PC-3 (cell line): Measurements from ENCODE around the gene DNAJA1. TPM values are rescaled to one million over a fixed set of nuclear protein-coding genes. Genes with fewer than 3 reads are reported as not detected.

Experiments
- ATAC-seq: fragments of 200-7000 bp; cut with Tn5 transposase; 2 replicates; pipeline ENCODE4 v1.9.1; 2020; ENCODE audit warnings: mild to moderate bottlenecking, moderate library complexity
- BruUV-seq: library from RNA; stranded (reverse); fragments of 400-500 nt; replicated peaks from 2 replicates; lab custom pipeline; 2021; lab: Mats Ljungman, UMichigan
- CTCF ChIA-PET: fragments of 300-600 bp; sonication (Branson Sonifier 250); formaldehyde crosslinking; loops from one replicate; lab custom pipeline; 2022; ENCODE audit warnings: antibody characterized with exemption; lab: Charles Lee
- POLR2A ChIA-PET: fragments of 300-600 bp; sonication (Branson Sonifier 250); formaldehyde crosslinking; loops from one replicate; lab custom pipeline; 2022; ENCODE audit warnings: antibody characterized with exemption; ENCODE audit not compliant: unreplicated experiment; lab: Charles Lee
- DNase-seq: peaks from one replicate; pipeline ENCODE4 v3.0.0-alpha.2; 2015
- H2AFZ ChIP-seq: fragments of 300-600 bp; sonication (generic); 2 replicates; pipeline ENCODE4 v1.6.0; 2016; ENCODE audit warnings: antibody characterized with exemption, low read length
- H3F3A ChIP-seq: fragments of 300-600 bp; sonication (generic); one replicate; pipeline ENCODE4 v1.6.0; 2017; ENCODE audit warnings: antibody characterized with exemption, low read length, control low read depth, mild to moderate bottlenecking; ENCODE audit not compliant: unreplicated experiment
- H3K27ac ChIP-seq: fragments of 300-600 bp; sonication (generic); 2 replicates; pipeline ENCODE4 v1.5.1; 2016; ENCODE audit warnings: mild to moderate bottlenecking, low read length
- H3K27me3 ChIP-seq: fragments of 300-600 bp; sonication (generic); 2 replicates; pipeline ENCODE4 v1.6.1; 2016; ENCODE audit warnings: low read length, mixed read lengths
- H3K36me3 ChIP-seq: fragments of 300-600 bp; sonication (generic); 2 replicates; pipeline ENCODE4 v1.6.1; 2016; ENCODE audit warnings: low read depth, mixed run types, low read length, mixed read lengths
- H3K4me1 ChIP-seq: fragments of 300-600 bp; sonication (generic); 2 replicates; pipeline ENCODE4 v1.5.1; 2016; ENCODE audit warnings: low read length; ENCODE audit not compliant: insufficient read depth
- H3K4me2 ChIP-seq: fragments of 300-600 bp; sonication (generic); 2 replicates; pipeline ENCODE4 v1.6.0; 2016; ENCODE audit warnings: low read length
- H3K4me3 ChIP-seq: fragments of 300-600 bp; sonication (generic); 2 replicates; pipeline ENCODE4 v1.5.1; 2016; ENCODE audit warnings: mild to moderate bottlenecking, low read length, mixed read lengths
- H3K79me2 ChIP-seq: fragments of 300-600 bp; sonication (generic); 2 replicates; pipeline ENCODE4 v1.6.1; 2017; ENCODE audit warnings: low read length, mixed read lengths
- H3K9ac ChIP-seq: fragments of 300-600 bp; sonication (generic); 2 replicates; pipeline ENCODE4 v1.6.0; 2016; ENCODE audit warnings: mild to moderate bottlenecking, low read length
- H3K9me2 ChIP-seq: fragments of 300-600 bp; sonication (generic); replicated peaks from 2 replicates; pipeline ENCODE4 v1.6.1; 2016; ENCODE audit warnings: mixed run types, low read length, mixed read lengths
- H3K9me3 ChIP-seq: fragments of 300-600 bp; sonication (generic); 2 replicates; pipeline ENCODE4 v1.6.1; 2016; ENCODE audit warnings: low read length, mixed read lengths
- H4K20me1 ChIP-seq: fragments of 300-600 bp; sonication (generic); 2 replicates; pipeline ENCODE4 v1.6.1; 2016; ENCODE audit warnings: low read length, mixed read lengths
- EZH2 ChIP-seq: fragments of 300-600 bp; sonication (generic); IDR thresholded peaks from one replicate; pipeline ENCODE4 v1.6.1; 2017; ENCODE audit warnings: antibody characterized with exemption, mild to moderate bottlenecking, low read length; ENCODE audit not compliant: unreplicated experiment
- EZH2phosphoT487 ChIP-seq: fragments of 300-600 bp; sonication (generic); IDR thresholded peaks from 2 replicates; pipeline ENCODE4 v1.6.1; 2018; ENCODE audit warnings: mild to moderate bottlenecking, antibody characterized with exemption, low read length, borderline replicate concordance
- intact Hi-C: fragments of 100-400 bp; cut with micrococcal nuclease; formaldehyde crosslinking; loops from 2 replicates; pipeline ENCODE4 v1.9.0; 2023
- total RNA-seq: library from RNA; depleted of rRNA; stranded (reverse); fragments of >200 nt; gene quantifications from 2 replicates; pipeline ENCODE4 v1.2.3, GENCODE V29; 2014
- TF ChIP-seq, protein P1 (sequence below): fragments of 300-600 bp; sonication (generic); conservative IDR thresholded peaks from 2 replicates; pipeline ENCODE4 v1.5.1; 2017; ENCODE audit warnings: antibody characterized with exemption, low read depth, mild to moderate bottlenecking, low read length

DNAJA1 gene
- total RNA-seq, 1 experiment from 2014 or later, result 109 TPM

DNA sequence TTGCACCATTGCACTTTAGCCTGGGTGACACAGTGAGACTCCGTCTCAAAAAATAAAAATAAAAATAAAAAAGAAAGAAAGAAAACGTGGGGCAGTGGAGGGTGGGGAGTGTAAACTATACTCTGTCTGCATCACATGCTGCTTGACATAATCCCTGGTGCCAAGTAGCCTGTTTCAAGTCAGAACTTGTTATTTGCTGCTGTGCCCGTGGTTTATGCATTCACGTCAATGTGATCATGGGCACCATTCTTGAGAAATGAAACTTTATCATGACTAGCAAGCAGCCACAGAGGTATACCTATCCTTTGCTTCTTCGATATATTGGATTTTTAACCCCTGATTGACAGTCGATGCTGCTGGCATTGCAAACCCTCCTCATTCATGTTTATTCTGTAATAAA is 55.5 kb downstream of the DNAJA1 start:
- H3K4me1 ChIP-seq, result peaks cover 11% of the 10 kb centered on the region
- H3K4me3 ChIP-seq, result no peak overlapping the region; the same call in 1 of the 2 replicates
- no peaks in the 10 kb centered on the region for H3K27me3 ChIP-seq
- H4K20me1 ChIP-seq, result no peaks in the 10 kb centered on the region
- BruUV-seq, result no TSS peak
- ATAC-seq (no peak), DNase-seq (no peak)
- TF ChIP-seq, protein P1, sequence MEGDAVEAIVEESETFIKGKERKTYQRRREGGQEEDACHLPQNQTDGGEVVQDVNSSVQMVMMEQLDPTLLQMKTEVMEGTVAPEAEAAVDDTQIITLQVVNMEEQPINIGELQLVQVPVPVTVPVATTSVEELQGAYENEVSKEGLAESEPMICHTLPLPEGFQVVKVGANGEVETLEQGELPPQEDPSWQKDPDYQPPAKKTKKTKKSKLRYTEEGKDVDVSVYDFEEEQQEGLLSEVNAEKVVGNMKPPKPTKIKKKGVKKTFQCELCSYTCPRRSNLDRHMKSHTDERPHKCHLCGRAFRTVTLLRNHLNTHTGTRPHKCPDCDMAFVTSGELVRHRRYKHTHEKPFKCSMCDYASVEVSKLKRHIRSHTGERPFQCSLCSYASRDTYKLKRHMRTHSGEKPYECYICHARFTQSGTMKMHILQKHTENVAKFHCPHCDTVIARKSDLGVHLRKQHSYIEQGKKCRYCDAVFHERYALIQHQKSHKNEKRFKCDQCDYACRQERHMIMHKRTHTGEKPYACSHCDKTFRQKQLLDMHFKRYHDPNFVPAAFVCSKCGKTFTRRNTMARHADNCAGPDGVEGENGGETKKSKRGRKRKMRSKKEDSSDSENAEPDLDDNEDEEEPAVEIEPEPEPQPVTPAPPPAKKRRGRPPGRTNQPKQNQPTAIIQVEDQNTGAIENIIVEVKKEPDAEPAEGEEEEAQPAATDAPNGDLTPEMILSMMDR, result no peak
- TF ChIP-seq EZH2phosphoT487 (no peak), EZH2 (no peak)
- H3K79me2 ChIP-seq, result peaks cover 11% of the 10 kb centered on the region
- H3K27ac ChIP-seq, result no peak overlapping the region
- ChIA-PET POLR2A (no interaction called here), CTCF (no interaction called here)
- H2AFZ ChIP-seq, result peak overlapping the region; percentile 73; the same call in 1 of the 2 replicates
- H3K9ac ChIP-seq, result peak overlapping the region; percentile 19; the same call in 1 of the 2 replicates
- intact Hi-C loops, result no loop called here
- H3K9me2 ChIP-seq, result no peaks in the 10 kb centered on the region
- H3K4me2 ChIP-seq, result peak overlapping the region; percentile 75
- H3K36me3 ChIP-seq, result no peaks in the 10 kb centered on the region
- no peaks in the 10 kb centered on the region for H3F3A ChIP-seq
- no peaks in the 10 kb centered on the region for H3K9me3 ChIP-seq

DNA sequence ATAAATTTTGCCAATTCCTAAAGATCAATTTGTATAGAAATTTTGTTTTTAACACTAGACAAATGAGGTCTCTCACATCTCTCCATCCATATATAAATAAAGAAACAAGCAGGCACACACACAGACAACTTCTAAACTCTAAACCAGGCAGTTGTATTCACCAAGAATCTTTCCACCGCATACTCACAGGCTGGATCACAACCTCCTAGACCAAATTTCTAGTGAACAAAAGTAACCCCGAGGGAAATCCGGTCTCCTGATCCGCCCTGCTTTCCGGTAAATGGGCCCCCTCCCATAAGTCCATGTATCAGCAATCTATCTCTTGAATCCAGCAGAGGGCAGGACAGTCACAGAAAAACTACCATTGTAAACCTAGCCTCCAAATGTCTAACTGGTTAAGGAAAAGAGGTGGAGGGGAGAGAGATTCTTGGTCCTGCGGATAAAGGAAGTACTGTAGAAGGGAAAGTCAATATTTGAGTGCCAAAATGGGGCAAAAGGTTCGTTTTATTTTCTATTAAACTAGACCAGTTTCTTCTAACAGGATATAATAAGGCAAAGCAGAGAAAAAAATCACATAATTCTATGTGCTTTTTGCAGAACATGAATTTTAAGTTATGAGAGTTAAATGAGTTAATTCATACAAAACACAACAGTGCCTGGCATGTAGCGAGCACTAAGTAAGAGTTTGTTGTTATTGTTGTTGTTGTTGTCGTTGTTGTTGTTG is 56.2 kb downstream of the DNAJA1 start:
- peak; percentile 80 for DNase-seq
- peak overlapping the region; percentile 75 for H3K4me2 ChIP-seq
- TF ChIP-seq, protein P1, result peak; percentile 85
- TF ChIP-seq EZH2phosphoT487, result no peak
- peak overlapping the region; percentile 41; the same call in 1 of the 2 replicates for H3K4me3 ChIP-seq
- BruUV-seq, result no TSS peak
- intact Hi-C loops, result loop anchor here (1.0 kb wide), 3 partner anchors 86 to 144 kb away; partner anchors contain the start of gene B4GALT1
- H4K20me1 ChIP-seq, result no peaks in the 10 kb centered on the region
- peaks cover 3% of the 10 kb centered on the region for H3K79me2 ChIP-seq
- H2AFZ ChIP-seq, result peak overlapping the region; percentile 73
- no peaks in the 10 kb centered on the region for H3K36me3 ChIP-seq
- CTCF ChIA-PET, result no interaction called here
- H3K4me1 ChIP-seq, result peaks cover 10% of the 10 kb centered on the region
- no peaks in the 10 kb centered on the region for H3K9me2 ChIP-seq
- no peaks in the 10 kb centered on the region for H3K9me3 ChIP-seq
- ATAC-seq, result peak; percentile 69
- H3F3A ChIP-seq, result no peaks in the 10 kb centered on the region
- H3K27ac ChIP-seq, result no peak overlapping the region
- peak overlapping the region; percentile 19; the same call in 1 of the 2 replicates for H3K9ac ChIP-seq
- no peaks in the 10 kb centered on the region for H3K27me3 ChIP-seq
- POLR2A ChIA-PET, result no interaction called here

DNA sequence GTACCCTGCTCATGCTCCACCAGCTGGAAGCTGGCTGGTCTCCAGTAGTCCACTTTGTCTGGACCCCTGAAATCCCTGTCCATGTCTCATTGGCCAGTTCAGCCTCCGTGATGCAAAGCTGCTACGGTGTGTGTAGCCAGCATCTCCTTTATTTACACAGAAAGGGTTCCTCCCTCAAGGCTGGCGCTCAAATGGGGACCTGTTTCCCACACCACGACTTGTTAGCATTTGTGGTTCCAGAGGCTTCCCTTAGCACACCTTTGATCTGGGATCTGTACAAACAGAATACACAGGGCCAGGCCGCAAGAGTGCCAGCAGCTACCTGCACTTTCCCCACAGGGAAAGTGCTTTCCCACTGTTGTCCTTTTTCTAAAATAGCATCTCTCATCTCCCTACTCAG is 57.1 kb downstream of the DNAJA1 start:
- Histone ChIP-seq H3K27me3 (no peaks in the 10 kb centered on the region), H3K36me3 (no peaks in the 10 kb centered on the region), H3F3A (no peaks in the 10 kb centered on the region), H3K4me1 (peaks cover 10% of the 10 kb centered on the region), H3K79me2 (no peaks in the 10 kb centered on the region), H3K9ac (no peak overlapping the region), H3K27ac (no peak overlapping the region), H2AFZ (no peak overlapping the region), H3K4me3 (no peak overlapping the region), H3K4me2 (no peak overlapping the region), H3K9me3 (no peaks in the 10 kb centered on the region), H3K9me2 (no peaks in the 10 kb centered on the region), H4K20me1 (no peaks in the 10 kb centered on the region)
- DNase-seq, result no peak
- intact Hi-C loops, result no loop called here
- TF ChIP-seq EZH2phosphoT487, result no peak
- POLR2A ChIA-PET, result no interaction called here
- CTCF ChIA-PET, result no interaction called here
- ATAC-seq, result no peak
- BruUV-seq, result no TSS peak
